Measurements from ENCODE around the gene UQCRQ. TPM values are rescaled to one million over a fixed set of nuclear protein-coding genes. Genes with fewer than 3 reads are reported as not detected.
A peak's percentile ranks its signal among the peaks of the same experiment; 100 is the strongest.

The UQCRQ gene
- total and polyA plus RNA-seq, 12 donors = 141 to 807 (median 522) TPM

- 45 to 78% (median 53%) methylated on average over 1 of the region's 1 CpG for WGBS, 4 donors
- TF ChIP-seq CTCF (IDR thresholded peaks at IDR 0.05) = no peak
- no peak for TF ChIP-seq POLR2A (IDR thresholded peaks at IDR 0.05)
- Histone ChIP-seq H3K36me3 (replicated peaks in 1 of 2) (no peaks in the 10 kb centered on the region), H3K4me1 (replicated peaks in 1 of 2) (no peaks in the 10 kb centered on the region), H3K4me3 (no peak overlapping the region), H3K9me3 (replicated peaks in 1 of 3) (no peaks in the 10 kb centered on the region), H3K27me3 (no peaks in the 10 kb centered on the region), H3K27ac (no peak overlapping the region)
- intact Hi-C loops (cut with DNase I) = no loop called here
- DNase-seq = no peak
These were observed 25.5 kb upstream of the UQCRQ start for GRCh38 chr5:132840896-132841295.

- Histone ChIP-seq H3K9me3 (replicated peaks in 1 of 3) (no peaks in the 10 kb centered on the region), H3K4me3 (no peak overlapping the region), H3K27me3 (no peaks in the 10 kb centered on the region), H3K4me1 (replicated peaks in 1 of 2) (no peaks in the 10 kb centered on the region), H3K27ac (no peak overlapping the region), H3K36me3 (replicated peaks in 1 of 2) (no peaks in the 10 kb centered on the region)
- peak in 1 of 7 donors; percentile 13 for DNase-seq
- intact Hi-C loops (cut with DNase I) = no loop called here
- TF ChIP-seq POLR2A (IDR thresholded peaks at IDR 0.05) (no peak), CTCF (IDR thresholded peaks at IDR 0.05) (no peak)
- WGBS, 4 donors = 68 to 82% (median 74%) methylated on average over 4 of the region's 4 CpGs
These were observed 25.1 kb upstream of the UQCRQ start for GRCh38 chr5:132841305-132841704.

GRCh38 chr5:132848270-132848669 lies 18.2 kb upstream of the UQCRQ start:
- Histone ChIP-seq H3K27ac (no peak overlapping the region), H3K36me3 (replicated peaks in 1 of 2) (no peaks in the 10 kb centered on the region), H3K4me1 (replicated peaks in 1 of 2) (no peaks in the 10 kb centered on the region), H3K9me3 (replicated peaks in 1 of 3) (no peaks in the 10 kb centered on the region), H3K27me3 (no peaks in the 10 kb centered on the region), H3K4me3 (no peak overlapping the region)
- DNase-seq = no peak
- 87 to 95% (median 89%) methylated on average over 8 of the region's 8 CpGs for WGBS, 4 donors
- intact Hi-C loops (cut with DNase I) = no loop called here
- TF ChIP-seq POLR2A (IDR thresholded peaks at IDR 0.05) (no peak), CTCF (IDR thresholded peaks at IDR 0.05) (no peak)

DNA sequence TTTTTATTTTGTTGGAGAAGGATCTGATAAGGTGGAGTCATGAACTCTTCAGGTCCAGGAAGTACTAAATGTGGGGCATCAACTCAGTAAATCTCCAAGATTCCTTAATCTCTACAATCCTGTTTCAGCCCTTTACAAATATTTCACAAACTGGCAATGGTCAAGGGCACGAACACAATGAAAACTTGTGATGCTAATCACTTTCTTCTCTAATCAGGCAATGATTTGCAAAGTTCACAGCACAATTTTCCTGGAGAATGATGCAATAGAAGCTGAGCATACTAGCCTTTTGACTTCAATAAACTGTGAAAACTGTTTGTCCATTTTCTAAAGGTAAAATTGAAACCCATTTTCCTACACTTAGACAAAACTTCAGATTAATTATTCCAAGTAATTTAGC lies 17.1 kb upstream of the UQCRQ start:
- no peaks in the 10 kb centered on the region for H3K27me3 ChIP-seq
- H3K36me3 ChIP-seq (replicated peaks in 1 of 2) = no peaks in the 10 kb centered on the region
- no peaks in the 10 kb centered on the region for H3K9me3 ChIP-seq (replicated peaks in 1 of 3)
- no peak overlapping the region for H3K4me3 ChIP-seq
- intact Hi-C loops (cut with DNase I) = no loop called here
- H3K4me1 ChIP-seq (replicated peaks in 1 of 2) = no peaks in the 10 kb centered on the region
- WGBS, 4 donors = 67 to 90% (median 86%) methylated on average over 1 of the region's 1 CpG
- no peak for TF ChIP-seq POLR2A (IDR thresholded peaks at IDR 0.05)
- TF ChIP-seq CTCF (IDR thresholded peaks at IDR 0.05) = no peak
- DNase-seq = no peak
- H3K27ac ChIP-seq = no peak overlapping the region

Data from adrenal gland (tissue), 12 donors.